Neural cell (in vitro differentiated cells): ENCODE data around the gene GH1.

Experiments
- CTCF ChIP-seq: fragments of 450-650 bp; IDR thresholded peaks from 2 replicates; pipeline ENCODE4 v1.5.1; 2014; ENCODE audit warnings: antibody characterized with exemption, mild to moderate bottlenecking, moderate library complexity; ENCODE audit not compliant: poor library complexity, severe bottlenecking
- EP300 ChIP-seq: fragments of 450-650 bp; conservative IDR thresholded peaks from 2 replicates; pipeline ENCODE4 v1.6.1; 2014; ENCODE audit warnings: antibody characterized with exemption, mild to moderate bottlenecking, moderate library complexity; ENCODE audit not compliant: poor library complexity, severe bottlenecking
- EZH2 ChIP-seq: fragments of 200-600, 300-800 bp; shearing (Covaris generic), sonication (generic); IDR thresholded peaks from 2 replicates; pipeline ENCODE4 v1.6.1; 2014; ENCODE audit warnings: antibody characterized with exemption, low read length, borderline replicate concordance, mild to moderate bottlenecking; ENCODE audit not compliant: insufficient read depth, poor library complexity, severe bottlenecking
- MXI1 ChIP-seq: fragments of 450-650 bp; conservative IDR thresholded peaks from 2 replicates; pipeline ENCODE4 v1.6.1; 2014; ENCODE audit warnings: antibody characterized with exemption, mild to moderate bottlenecking; ENCODE audit not compliant: poor library complexity, severe bottlenecking
- POLR2AphosphoS5 ChIP-seq: IDR thresholded peaks from 2 replicates; pipeline ENCODE4 v1.6.1; 2012
- REST ChIP-seq: IDR thresholded peaks from 2 replicates; pipeline ENCODE4 v1.6.1; 2012; ENCODE audit warnings: borderline replicate concordance
- TAF1 ChIP-seq: IDR thresholded peaks from 2 replicates; pipeline ENCODE4 v1.6.1; 2012; ENCODE audit warnings: low read depth

GRCh38 chr17:63961355-63962212 lies 42.9 kb upstream of the GH1 start:
- TF ChIP-seq CTCF (no peak), EZH2 (no peak), POLR2AphosphoS5 (no peak), TAF1 (no peak), REST (no peak), EP300 (no peak), MXI1 (no peak)
